ENCODE data around the gene NDUFV1. TPM values are rescaled to one million over a fixed set of nuclear protein-coding genes. Genes with fewer than 3 reads are reported as not detected.

Gene NDUFV1
- polyA plus RNA-seq, 1 of the 3 experiments (the other 2 are of a cell fraction) = 278 TPM

DNA sequence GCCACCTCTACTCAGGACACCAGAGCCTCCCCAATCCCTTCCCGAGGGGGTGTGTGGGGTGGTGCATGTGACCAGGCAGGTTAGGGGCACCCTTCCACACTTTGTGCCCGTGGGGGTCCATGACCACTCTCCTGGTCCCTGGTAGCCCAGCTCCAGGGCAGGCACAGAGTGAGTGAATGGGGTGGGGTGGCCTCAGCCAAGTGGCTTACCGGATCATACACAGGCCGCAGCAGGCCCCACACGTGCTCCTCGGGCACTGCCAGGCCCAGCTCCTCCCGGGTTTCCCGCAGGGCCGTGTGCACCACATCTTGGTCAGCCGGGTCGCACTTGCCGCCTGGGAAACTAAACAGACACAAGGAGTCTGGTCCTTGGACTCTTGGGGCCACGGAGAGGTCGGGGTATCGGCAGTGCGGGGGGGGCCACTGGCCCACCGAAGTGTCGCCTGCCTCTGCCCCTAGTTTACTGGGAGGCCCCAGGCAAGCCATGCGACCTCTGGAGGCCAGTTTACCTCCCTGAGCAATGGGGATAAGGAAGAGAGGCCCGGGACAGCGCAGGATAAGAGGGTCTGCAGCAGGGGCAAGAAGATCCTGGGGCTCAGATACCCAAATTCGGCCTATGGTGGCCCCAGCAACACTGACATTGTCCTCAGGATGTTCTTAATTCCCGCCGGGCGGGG is 22.1 kb downstream of the NDUFV1 start:
- TF ChIP-seq, protein P1, sequence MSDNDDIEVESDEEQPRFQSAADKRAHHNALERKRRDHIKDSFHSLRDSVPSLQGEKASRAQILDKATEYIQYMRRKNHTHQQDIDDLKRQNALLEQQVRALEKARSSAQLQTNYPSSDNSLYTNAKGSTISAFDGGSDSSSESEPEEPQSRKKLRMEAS (IDR thresholded peaks at IDR 0.05; ENCODE audit: low read depth) = no peak
- CTCF ChIA-PET = interaction anchor here (0.6 to 17.8 kb wide), 33 partner anchors 9 to 172 kb away, joined by 3 to 308 read pairs (median 5); partner anchors contain the start of genes ACY3, PITPNM1 and TBX10
- peak overlapping the region; percentile 62 to 76 for H3K4me3 ChIP-seq (ENCODE audit: low read depth in 2 of 2, low read length in 1 of 2)
- no peaks in the 10 kb centered on the region for H3K36me3 ChIP-seq (replicated peaks in 1 of 2; ENCODE audit: control insufficient read depth in 1 of 2, insufficient read depth in 2 of 2, low read length in 1 of 2)
- POLR2A ChIA-PET = interaction anchor here (0.6 to 2.4 kb wide), 3 partner anchors 20 to 84 kb away, joined by 3 to 9 read pairs (median 4); partner anchors contain the start of gene GSTP1
- no peaks in the 10 kb centered on the region for H3F3A ChIP-seq (replicated peaks; ENCODE audit: insufficient read depth)
- peak overlapping the region; percentile 60; the same call in 1 of the 2 replicates for H3K9ac ChIP-seq
- WGBS (ENCODE audit: low lambda C conversion rate) = 62% methylated on average over 21 of the region's 25 CpGs
- peaks cover 0 to 13% of the 10 kb centered on the region in 2 experiments; a peak in 1 of 4 replicates for H3K4me1 ChIP-seq (ENCODE audit: control insufficient read depth in 1 of 2, insufficient read depth in 2 of 2, low read depth in 1 of 2, low read length in 1 of 2)
- no peaks in the 10 kb centered on the region for H3K9me2 ChIP-seq
- H3K4me2 ChIP-seq = peak overlapping the region; percentile 97; the same call in 1 of the 2 replicates
- H3K79me2 ChIP-seq (ENCODE audit: insufficient read depth) = no peaks in the 10 kb centered on the region
- H3K27ac ChIP-seq (ENCODE audit: low read depth in 2 of 2, low read length in 1 of 2) = no peak overlapping the region
- H4K20me1 ChIP-seq (ENCODE audit: insufficient read depth) = no peaks in the 10 kb centered on the region
- DNase-seq = no peak
- no peaks in the 10 kb centered on the region for H3K27me3 ChIP-seq (ENCODE audit: insufficient read depth)
- no peak overlapping the region for H2AFZ ChIP-seq (ENCODE audit: low read depth)
- H3K9me3 ChIP-seq = no peaks in the 10 kb centered on the region

DNA sequence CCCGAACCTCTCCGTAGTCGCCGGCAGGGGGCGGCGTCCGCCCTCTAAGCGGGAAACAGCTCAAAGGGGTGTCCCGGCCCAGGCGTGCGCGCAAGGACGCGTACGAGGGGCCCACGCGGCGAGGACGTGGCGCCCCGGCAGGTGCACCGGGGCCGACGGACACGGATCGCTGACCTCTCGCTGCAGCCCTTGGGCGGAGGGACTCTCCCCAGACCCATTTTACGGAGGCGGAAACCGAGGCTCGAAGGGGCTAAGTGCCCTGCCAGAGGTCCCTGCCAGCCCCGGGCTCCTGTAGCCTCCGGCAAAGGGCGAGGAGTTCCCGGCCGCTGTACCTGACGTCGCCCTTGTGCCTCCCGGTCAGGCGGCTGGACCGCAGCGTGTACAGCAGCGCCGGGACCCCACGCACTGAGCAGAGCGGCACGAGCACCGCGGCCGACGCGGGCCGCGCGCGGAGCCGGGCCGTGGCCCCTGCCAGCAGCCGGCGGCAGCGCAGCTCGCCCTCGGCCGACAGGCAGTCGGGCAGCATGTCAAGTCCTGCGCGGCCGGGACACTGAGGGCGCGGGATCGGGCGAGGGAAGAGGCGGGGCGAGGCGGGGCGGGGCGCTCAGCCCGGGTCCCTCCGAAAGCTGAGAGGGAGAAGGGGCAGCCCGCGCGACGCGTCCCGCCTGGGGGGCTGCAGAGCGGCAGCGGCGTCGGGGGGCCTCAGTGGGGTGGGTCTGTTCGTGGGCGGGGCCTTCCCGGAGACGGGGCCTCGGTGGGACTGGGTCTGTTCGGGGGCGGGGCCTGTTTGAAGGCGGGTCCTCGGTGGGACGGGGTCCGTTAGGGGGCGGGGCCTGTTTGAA is 22.9 kb downstream of the NDUFV1 start, which contains the start of gene NUDT8:
NUDT8 (minus strand) TSS at position 552 of the 842 bp plus-strand sequence; CDS start at position 526, 26 bp downstream.
- 2% methylated on average over 26 of the region's 102 CpGs for WGBS (ENCODE audit: low lambda C conversion rate)
- peak within 1 kb of the TSS; percentile 76 to 81 for H3K4me3 ChIP-seq (ENCODE audit: low read depth in 2 of 2, low read length in 1 of 2)
- H3K27ac ChIP-seq (ENCODE audit: low read depth in 2 of 2, low read length in 1 of 2) = peak within 1 kb of the TSS; percentile 66 to 81; a peak in 3 of 4 replicates
- H3K36me3 ChIP-seq (replicated peaks in 1 of 2; ENCODE audit: control insufficient read depth in 1 of 2, insufficient read depth in 2 of 2, low read length in 1 of 2) = no peaks in the 10 kb centered on the region
- no peaks in the 10 kb centered on the region for H3K9me2 ChIP-seq
- no peaks in the 10 kb centered on the region for H3F3A ChIP-seq (replicated peaks; ENCODE audit: insufficient read depth)
- peak within 1 kb of the TSS; percentile 72 for H3K9ac ChIP-seq
- ChIA-PET CTCF (interaction anchor here (0.6 to 17.8 kb wide), 35 partner anchors 9 to 181 kb away, joined by 3 to 308 read pairs (median 5); partner anchors contain the start of genes ACY3, ALDH3B2 and TBX10), POLR2A (interaction anchor here (0.6 to 2.4 kb wide), 7 partner anchors 15 to 176 kb away, joined by 3 to 9 read pairs (median 4); partner anchors contain the start of gene GSTP1)
- peak within 1 kb of the TSS; percentile 97 for H3K4me2 ChIP-seq
- no peaks in the 10 kb centered on the region for H3K27me3 ChIP-seq (ENCODE audit: insufficient read depth)
- H2AFZ ChIP-seq (ENCODE audit: low read depth) = peak within 1 kb of the TSS; percentile 93
- peak; percentile 87 for DNase-seq
- H3K79me2 ChIP-seq (ENCODE audit: insufficient read depth) = no peaks in the 10 kb centered on the region
- TF ChIP-seq MXI1 (IDR thresholded peaks at IDR 0.05; ENCODE audit: low read depth, low read length) (peak; percentile 30; the same call in 1 of the 2 replicates), NRF1 (IDR thresholded peaks at IDR 0.05; ENCODE audit: low read depth, low read length) (no peak), TAF1 (IDR thresholded peaks at IDR 0.05; ENCODE audit: borderline replicate concordance, low read depth, low read length) (no peak), SMC3 (IDR thresholded peaks at IDR 0.05; ENCODE audit: low read depth, low read length) (peak; percentile 65), JUND (IDR thresholded peaks at IDR 0.05) (no peak), FOXM1 (IDR thresholded peaks at IDR 0.05; ENCODE audit: low read depth) (0 out of 2 replicates have a peak, but pooled peaks have one; percentile 30), YY1 (IDR thresholded peaks at IDR 0.05; ENCODE audit: low read depth) (no peak), RAD21 (IDR thresholded peaks at IDR 0.05; ENCODE audit: low read length) (peak; percentile 66), ELF1 (IDR thresholded peaks at IDR 0.05) (no peak), EP300 (IDR thresholded peaks at IDR 0.05; ENCODE audit: borderline replicate concordance in 1 of 2, low read depth in 1 of 2, low read length in 1 of 2) (no peak)
- TF ChIP-seq, protein P2, sequence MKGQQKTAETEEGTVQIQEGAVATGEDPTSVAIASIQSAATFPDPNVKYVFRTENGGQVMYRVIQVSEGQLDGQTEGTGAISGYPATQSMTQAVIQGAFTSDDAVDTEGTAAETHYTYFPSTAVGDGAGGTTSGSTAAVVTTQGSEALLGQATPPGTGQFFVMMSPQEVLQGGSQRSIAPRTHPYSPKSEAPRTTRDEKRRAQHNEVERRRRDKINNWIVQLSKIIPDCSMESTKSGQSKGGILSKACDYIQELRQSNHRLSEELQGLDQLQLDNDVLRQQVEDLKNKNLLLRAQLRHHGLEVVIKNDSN (IDR thresholded peaks at IDR 0.05; ENCODE audit: borderline replicate concordance, low read depth) = peak; percentile 9; the same call in 1 of the 2 replicates
- TF ChIP-seq, protein P3, sequence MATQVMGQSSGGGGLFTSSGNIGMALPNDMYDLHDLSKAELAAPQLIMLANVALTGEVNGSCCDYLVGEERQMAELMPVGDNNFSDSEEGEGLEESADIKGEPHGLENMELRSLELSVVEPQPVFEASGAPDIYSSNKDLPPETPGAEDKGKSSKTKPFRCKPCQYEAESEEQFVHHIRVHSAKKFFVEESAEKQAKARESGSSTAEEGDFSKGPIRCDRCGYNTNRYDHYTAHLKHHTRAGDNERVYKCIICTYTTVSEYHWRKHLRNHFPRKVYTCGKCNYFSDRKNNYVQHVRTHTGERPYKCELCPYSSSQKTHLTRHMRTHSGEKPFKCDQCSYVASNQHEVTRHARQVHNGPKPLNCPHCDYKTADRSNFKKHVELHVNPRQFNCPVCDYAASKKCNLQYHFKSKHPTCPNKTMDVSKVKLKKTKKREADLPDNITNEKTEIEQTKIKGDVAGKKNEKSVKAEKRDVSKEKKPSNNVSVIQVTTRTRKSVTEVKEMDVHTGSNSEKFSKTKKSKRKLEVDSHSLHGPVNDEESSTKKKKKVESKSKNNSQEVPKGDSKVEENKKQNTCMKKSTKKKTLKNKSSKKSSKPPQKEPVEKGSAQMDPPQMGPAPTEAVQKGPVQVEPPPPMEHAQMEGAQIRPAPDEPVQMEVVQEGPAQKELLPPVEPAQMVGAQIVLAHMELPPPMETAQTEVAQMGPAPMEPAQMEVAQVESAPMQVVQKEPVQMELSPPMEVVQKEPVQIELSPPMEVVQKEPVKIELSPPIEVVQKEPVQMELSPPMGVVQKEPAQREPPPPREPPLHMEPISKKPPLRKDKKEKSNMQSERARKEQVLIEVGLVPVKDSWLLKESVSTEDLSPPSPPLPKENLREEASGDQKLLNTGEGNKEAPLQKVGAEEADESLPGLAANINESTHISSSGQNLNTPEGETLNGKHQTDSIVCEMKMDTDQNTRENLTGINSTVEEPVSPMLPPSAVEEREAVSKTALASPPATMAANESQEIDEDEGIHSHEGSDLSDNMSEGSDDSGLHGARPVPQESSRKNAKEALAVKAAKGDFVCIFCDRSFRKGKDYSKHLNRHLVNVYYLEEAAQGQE (IDR thresholded peaks at IDR 0.05; ENCODE audit: low read depth, low read length) = no peak
- TF ChIP-seq, protein P4, sequence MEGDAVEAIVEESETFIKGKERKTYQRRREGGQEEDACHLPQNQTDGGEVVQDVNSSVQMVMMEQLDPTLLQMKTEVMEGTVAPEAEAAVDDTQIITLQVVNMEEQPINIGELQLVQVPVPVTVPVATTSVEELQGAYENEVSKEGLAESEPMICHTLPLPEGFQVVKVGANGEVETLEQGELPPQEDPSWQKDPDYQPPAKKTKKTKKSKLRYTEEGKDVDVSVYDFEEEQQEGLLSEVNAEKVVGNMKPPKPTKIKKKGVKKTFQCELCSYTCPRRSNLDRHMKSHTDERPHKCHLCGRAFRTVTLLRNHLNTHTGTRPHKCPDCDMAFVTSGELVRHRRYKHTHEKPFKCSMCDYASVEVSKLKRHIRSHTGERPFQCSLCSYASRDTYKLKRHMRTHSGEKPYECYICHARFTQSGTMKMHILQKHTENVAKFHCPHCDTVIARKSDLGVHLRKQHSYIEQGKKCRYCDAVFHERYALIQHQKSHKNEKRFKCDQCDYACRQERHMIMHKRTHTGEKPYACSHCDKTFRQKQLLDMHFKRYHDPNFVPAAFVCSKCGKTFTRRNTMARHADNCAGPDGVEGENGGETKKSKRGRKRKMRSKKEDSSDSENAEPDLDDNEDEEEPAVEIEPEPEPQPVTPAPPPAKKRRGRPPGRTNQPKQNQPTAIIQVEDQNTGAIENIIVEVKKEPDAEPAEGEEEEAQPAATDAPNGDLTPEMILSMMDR (IDR thresholded peaks at IDR 0.05) = peak; percentile 82
- TF ChIP-seq, protein P1 (IDR thresholded peaks at IDR 0.05; ENCODE audit: low read depth) = peak; percentile 93
- peaks cover 0 to 13% of the 10 kb centered on the region in 2 experiments; a peak in 1 of 4 replicates for H3K4me1 ChIP-seq (ENCODE audit: control insufficient read depth in 1 of 2, insufficient read depth in 2 of 2, low read depth in 1 of 2, low read length in 1 of 2)
- no peaks in the 10 kb centered on the region for H4K20me1 ChIP-seq (ENCODE audit: insufficient read depth)
- H3K9me3 ChIP-seq = no peaks in the 10 kb centered on the region
